ENCODE measurements around the gene PALMD.

The PALMD gene

GRCh38 chr1:99662539-99663080 is 16.7 kb downstream of the PALMD start:
- Histone ChIP-seq H3K36me3 (replicated peaks; ENCODE audit: insufficient read depth, low read length) (no peaks in the 10 kb centered on the region), H3K79me2 (ENCODE audit: low read length) (no peaks in the 10 kb centered on the region), H3K4me1 (ENCODE audit: low read length) (no peaks in the 10 kb centered on the region), H3K9ac (ENCODE audit: low read length) (no peak overlapping the region), H4K20me1 (ENCODE audit: insufficient read depth, low read length) (no peaks in the 10 kb centered on the region), H3K4me2 (ENCODE audit: low read depth, low read length) (no peak overlapping the region), H2AFZ (ENCODE audit: low read length) (no peak overlapping the region), H3K27ac (ENCODE audit: low read length) (no peak overlapping the region), H3K4me3 (ENCODE audit: low read length) (no peak overlapping the region), H3F3A (ENCODE audit: insufficient read depth, low read length) (no peaks in the 10 kb centered on the region), H3K9me2 (replicated peaks; ENCODE audit: insufficient read depth, low read length) (no peaks in the 10 kb centered on the region), H3K9me3 (replicated peaks; ENCODE audit: insufficient read depth, low read length) (no peaks in the 10 kb centered on the region), H3K27me3 (replicated peaks; ENCODE audit: insufficient read depth, low read length) (no peaks in the 10 kb centered on the region)
- TF ChIP-seq CTCF (IDR thresholded peaks at IDR 0.05; ENCODE audit: low read length): no peak
- no peak for TF ChIP-seq EZH2 (optimal IDR thresholded peaks at IDR 0.05; ENCODE audit: low read depth, low read length)
- TF ChIP-seq EZH2phosphoT487 (IDR thresholded peaks at IDR 0.05; ENCODE audit: low read length): no peak
- no peak for DNase-seq

- H3K4me1 ChIP-seq (ENCODE audit: low read length): no peaks in the 10 kb centered on the region
- H3K4me3 ChIP-seq (ENCODE audit: low read length): no peak overlapping the region
- H3K27ac ChIP-seq (ENCODE audit: low read length): no peak overlapping the region
- no peaks in the 10 kb centered on the region for H3F3A ChIP-seq (ENCODE audit: insufficient read depth, low read length)
- H2AFZ ChIP-seq (ENCODE audit: low read length): no peak overlapping the region
- H3K9me3 ChIP-seq (replicated peaks; ENCODE audit: insufficient read depth, low read length): no peaks in the 10 kb centered on the region
- no peaks in the 10 kb centered on the region for H3K36me3 ChIP-seq (replicated peaks; ENCODE audit: insufficient read depth, low read length)
- H4K20me1 ChIP-seq (ENCODE audit: insufficient read depth, low read length): no peaks in the 10 kb centered on the region
- no peak for TF ChIP-seq EZH2 (optimal IDR thresholded peaks at IDR 0.05; ENCODE audit: low read depth, low read length)
- TF ChIP-seq CTCF (IDR thresholded peaks at IDR 0.05; ENCODE audit: low read length): no peak
- TF ChIP-seq EZH2phosphoT487 (IDR thresholded peaks at IDR 0.05; ENCODE audit: low read length): no peak
- H3K9ac ChIP-seq (ENCODE audit: low read length): no peak overlapping the region
- no peaks in the 10 kb centered on the region for H3K79me2 ChIP-seq (ENCODE audit: low read length)
- no peaks in the 10 kb centered on the region for H3K9me2 ChIP-seq (replicated peaks; ENCODE audit: insufficient read depth, low read length)
- no peaks in the 10 kb centered on the region for H3K27me3 ChIP-seq (replicated peaks; ENCODE audit: insufficient read depth, low read length)
- H3K4me2 ChIP-seq (ENCODE audit: low read depth, low read length): no peak overlapping the region
- no peak for DNase-seq
Measured at GRCh38 chr1:99663501-99663900, 17.6 kb downstream of the PALMD start.

GRCh38 chr1:99665212-99665611 is 19.3 kb downstream of the PALMD start:
- TF ChIP-seq EZH2 (optimal IDR thresholded peaks at IDR 0.05; ENCODE audit: low read depth, low read length) (no peak), EZH2phosphoT487 (IDR thresholded peaks at IDR 0.05; ENCODE audit: low read length) (no peak), CTCF (IDR thresholded peaks at IDR 0.05; ENCODE audit: low read length) (no peak)
- H3K27me3 ChIP-seq (replicated peaks; ENCODE audit: insufficient read depth, low read length): no peaks in the 10 kb centered on the region
- DNase-seq: no peak
- no peak overlapping the region for H3K4me2 ChIP-seq (ENCODE audit: low read depth, low read length)
- no peaks in the 10 kb centered on the region for H4K20me1 ChIP-seq (ENCODE audit: insufficient read depth, low read length)
- no peak overlapping the region for H3K27ac ChIP-seq (ENCODE audit: low read length)
- H3F3A ChIP-seq (ENCODE audit: insufficient read depth, low read length): no peaks in the 10 kb centered on the region
- no peaks in the 10 kb centered on the region for H3K79me2 ChIP-seq (ENCODE audit: low read length)
- no peaks in the 10 kb centered on the region for H3K9me3 ChIP-seq (replicated peaks; ENCODE audit: insufficient read depth, low read length)
- no peaks in the 10 kb centered on the region for H3K36me3 ChIP-seq (replicated peaks; ENCODE audit: insufficient read depth, low read length)
- H3K9ac ChIP-seq (ENCODE audit: low read length): no peak overlapping the region
- H2AFZ ChIP-seq (ENCODE audit: low read length): no peak overlapping the region
- H3K4me3 ChIP-seq (ENCODE audit: low read length): no peak overlapping the region
- no peaks in the 10 kb centered on the region for H3K4me1 ChIP-seq (ENCODE audit: low read length)
- no peaks in the 10 kb centered on the region for H3K9me2 ChIP-seq (replicated peaks; ENCODE audit: insufficient read depth, low read length)
